ENCODE results near the gene SLC13A3. TPM values are rescaled to one million over a fixed set of nuclear protein-coding genes. Genes with fewer than 3 reads are reported as not detected.

Gene SLC13A3
- total and polyA plus RNA-seq, 2 donors (not counting 3 experiments of a cell fraction or from before 2014, with no cell fraction given), result 0.11 to 0.40 TPM

GRCh38 chr20:46625875-46626373, 25.3 kb downstream of the SLC13A3 start:
- POLR2A ChIA-PET, result no interaction called here
- FAIRE-seq, result no peak
- dilution Hi-C loops (cut with MboI; ENCODE audit: extremely low pct_ligation_motif_present, low sequenced_read_pairs), result no loop called here

More at GRCh38 chr20:46625875-46626373, 25.3 kb downstream of the SLC13A3 start:
- Histone ChIP-seq H3K27me3 (ENCODE audit: control insufficient read depth in 2 of 2, insufficient read depth in 2 of 2, low read length in 2 of 2) (no peaks in the 10 kb centered on the region), H3K9me3 (replicated peaks; ENCODE audit: control insufficient read depth, insufficient read depth, low read length) (no peaks in the 10 kb centered on the region), H3K79me2 (ENCODE audit: control insufficient read depth, insufficient read depth, low read length) (no peaks in the 10 kb centered on the region), H2AFZ (ENCODE audit: low read depth, low read length) (no peak overlapping the region), H3K36me3 (ENCODE audit: control insufficient read depth in 2 of 2, extremely low read depth in 1 of 2, insufficient read depth in 2 of 2, low read length in 2 of 2) (no peaks in the 10 kb centered on the region), H3K9ac (replicated peaks; ENCODE audit: extremely low read depth, insufficient read depth, low read length) (no peak overlapping the region), H4K20me1 (replicated peaks; ENCODE audit: control insufficient read depth, extremely low read depth, insufficient read depth, low read length) (no peaks in the 10 kb centered on the region), H3K27ac (ENCODE audit: insufficient read depth, low read depth, low read length) (no peak overlapping the region), H3K4me3 (replicated peaks in 1 of 3; ENCODE audit: insufficient read depth in 1 of 3, low read depth in 1 of 3, low read length in 3 of 3) (no peak overlapping the region), H3K9me1 (replicated peaks; ENCODE audit: control insufficient read depth, extremely low read depth, insufficient read depth, low read length) (no peaks in the 10 kb centered on the region), H3K4me2 (ENCODE audit: insufficient read depth, low read length) (no peak overlapping the region), H3K4me1 (ENCODE audit: control insufficient read depth, extremely low read depth, insufficient read depth, low read length) (no peaks in the 10 kb centered on the region)
- BruUV-seq (replicated peaks), result no TSS peak
- no peak for DNase-seq (ENCODE audit: low read depth, low spot score)
- intact Hi-C loops (cut with micrococcal nuclease), result no loop called here
- CTCF ChIA-PET, result no interaction called here
- TF ChIP-seq POLR2AphosphoS5 (IDR thresholded peaks at IDR 0.05; ENCODE audit: insufficient read depth, low read depth, low read length) (no peak), CTCF (IDR thresholded peaks at IDR 0.05; ENCODE audit: extremely low read depth in 1 of 2, insufficient read depth in 1 of 2, low read depth in 1 of 2, low read length in 2 of 2) (no peak), JUN (IDR thresholded peaks at IDR 0.05; ENCODE audit: borderline replicate concordance, insufficient read depth, insufficient read length, low read depth) (no peak), GATA2 (IDR thresholded peaks at IDR 0.05; ENCODE audit: insufficient read depth, insufficient read length, low read depth, low read length) (no peak), MYC (IDR thresholded peaks at IDR 0.05; ENCODE audit: low read depth, low read length) (no peak), MAX (IDR thresholded peaks at IDR 0.05; ENCODE audit: insufficient read depth, insufficient read length) (no peak), FOS (IDR thresholded peaks at IDR 0.05; ENCODE audit: borderline replicate concordance, insufficient read depth, low read length) (no peak), POLR2A (IDR thresholded peaks at IDR 0.05; ENCODE audit: low read depth, low read length) (no peak), EZH2 (IDR thresholded peaks at IDR 0.05; ENCODE audit: borderline replicate concordance, low read depth, low read length, severe bottlenecking) (no peak)
